Activated CD4-positive, alpha-beta T cell treated with anti-CD3 and anti-CD28 coated beads, Interleukin-2, amount 50 U/mL, for 24 hours (primary cell): ENCODE data around the gene ZNF618.

Source experiments
- DNase-seq, 2 donors: peaks; one replicate each; pipeline ENCODE4 v3.0.0-alpha.2; 2020; ENCODE audit warnings: low read depth in 1 of 2, low spot score in 1 of 2

ZNF618 gene

GRCh38 chr9:113876151-113876992 lies at the start of gene ZNF618:
TSS of gene ZNF618 (plus strand) at chr9:113876309. CDS start at chr9:113876381, 72 bp downstream.
- DNase-seq, result no peak

GRCh38 chr9:113828221-113828620 lies 47.9 kb upstream of the ZNF618 start:
- DNase-seq, result no peak

- DNase-seq, result no peak
Measured at GRCh38 chr9:113837334-113837733, 38.8 kb upstream of the ZNF618 start.

GRCh38 chr9:113842086-113842485 lies 34.0 kb upstream of the ZNF618 start:
- no peak for DNase-seq

GRCh38 chr9:113844466-113844865 lies 31.6 kb upstream of the ZNF618 start:
- no peak for DNase-seq

GRCh38 chr9:113851359-113851758 lies 24.8 kb upstream of the ZNF618 start:
- no peak for DNase-seq

- no peak for DNase-seq
Measured at GRCh38 chr9:113851873-113852272, 24.2 kb upstream of the ZNF618 start.

- no peak for DNase-seq
Measured at GRCh38 chr9:113853333-113853732, 22.8 kb upstream of the ZNF618 start.

- DNase-seq, result no peak
Measured at GRCh38 chr9:113854310-113854709, 21.8 kb upstream of the ZNF618 start.

- no peak for DNase-seq
Measured at GRCh38 chr9:113857875-113858274, 18.2 kb upstream of the ZNF618 start.

GRCh38 chr9:113858282-113858681 lies 17.8 kb upstream of the ZNF618 start:
- DNase-seq, result no peak

- DNase-seq, result no peak
Measured at GRCh38 chr9:113863345-113863744, 12.8 kb upstream of the ZNF618 start.

- no peak for DNase-seq
Measured at GRCh38 chr9:113868501-113868900, 7.6 kb upstream of the ZNF618 start.

- no peak for DNase-seq
Measured at GRCh38 chr9:113872485-113873143, 3.5 kb upstream of the ZNF618 start.

GRCh38 chr9:113873446-113873845 lies 2.7 kb upstream of the ZNF618 start:
- DNase-seq, result no peak

GRCh38 chr9:113873926-113874325 lies 2.2 kb upstream of the ZNF618 start:
- DNase-seq, result no peak

GRCh38 chr9:113875459-113876150 lies 504 bp upstream of the ZNF618 start:
- no peak for DNase-seq

GRCh38 chr9:113876993-113877368 lies 872 bp downstream of the ZNF618 start:
- no peak for DNase-seq

- DNase-seq, result no peak
Measured at GRCh38 chr9:113879318-113879717, 3.2 kb downstream of the ZNF618 start.

GRCh38 chr9:113879911-113880310 lies 3.8 kb downstream of the ZNF618 start:
- no peak for DNase-seq

GRCh38 chr9:113882181-113882580 lies 6.1 kb downstream of the ZNF618 start:
- DNase-seq, result no peak

- no peak for DNase-seq
Measured at GRCh38 chr9:113882636-113883164, 6.6 kb downstream of the ZNF618 start.
